GM21717 (cell line): Measurements from ENCODE around the gene SLCO4A1.
A peak's percentile ranks its signal among the peaks of the same experiment; 100 is the strongest.
"Not testable (repeated sequence)": the region's sequence is repeated elsewhere in the genome, so short reads cannot be mapped to it uniquely, and the experiment has no call there.

Experiments used
- ATAC-seq: cut with Tn5 transposase; IDR thresholded peaks from one replicate; pipeline ENCODE4 v1.9.1; 2021; ENCODE audit warnings: mild to moderate bottlenecking, moderate library complexity; ENCODE audit not compliant: unreplicated experiment

The SLCO4A1 gene

GRCh38 chr20:62622178-62622876, 20.0 kb upstream of the SLCO4A1 start:
- ATAC-seq: no peak

- no peak for ATAC-seq
These were observed 19.3 kb upstream of the SLCO4A1 start for GRCh38 chr20:62622877-62623487.

- ATAC-seq: peak; percentile 63
These were observed 18.6 kb upstream of the SLCO4A1 start for GRCh38 chr20:62623488-62624324.

- peak; percentile 51 for ATAC-seq
These were observed 18.0 kb upstream of the SLCO4A1 start for GRCh38 chr20:62624325-62624690.

- no peak for ATAC-seq
These were observed 17.4 kb upstream of the SLCO4A1 start for GRCh38 chr20:62624719-62625453.

- ATAC-seq: no peak
These were observed 16.8 kb upstream of the SLCO4A1 start for GRCh38 chr20:62625516-62625915.

- no peak for ATAC-seq
These were observed 16.3 kb upstream of the SLCO4A1 start for GRCh38 chr20:62625921-62626547.

- not testable (repeated sequence) for ATAC-seq
These were observed 14.9 kb upstream of the SLCO4A1 start for GRCh38 chr20:62627425-62627824.

GRCh38 chr20:62627901-62628612, 14.2 kb upstream of the SLCO4A1 start:
- no peak for ATAC-seq

GRCh38 chr20:62628691-62629090, 13.6 kb upstream of the SLCO4A1 start:
- no peak for ATAC-seq

GRCh38 chr20:62629864-62630470, 12.3 kb upstream of the SLCO4A1 start:
- no peak for ATAC-seq

- no peak for ATAC-seq
These were observed 10.7 kb upstream of the SLCO4A1 start for GRCh38 chr20:62631336-62632308.

- no peak for ATAC-seq
These were observed 9.7 kb upstream of the SLCO4A1 start for GRCh38 chr20:62632575-62633090.

GRCh38 chr20:62633598-62634329, 8.5 kb upstream of the SLCO4A1 start:
- no peak for ATAC-seq

GRCh38 chr20:62634330-62634967, 7.9 kb upstream of the SLCO4A1 start:
- no peak for ATAC-seq

GRCh38 chr20:62635232-62635631, 7.1 kb upstream of the SLCO4A1 start:
- no peak for ATAC-seq

- ATAC-seq: no peak
These were observed 6.5 kb upstream of the SLCO4A1 start for GRCh38 chr20:62635852-62636251.
